Panc1 (cell line): ENCODE measurements around the gene UTP20.

ENCODE experiments used
- POLR2AphosphoS5 ChIP-seq: IDR thresholded peaks from 2 replicates; pipeline ENCODE4 v1.6.1; 2012; ENCODE audit warnings: mild to moderate bottlenecking, low read depth, low read length, moderate library complexity
- SIN3A ChIP-seq: IDR thresholded peaks from 2 replicates; pipeline ENCODE4 v1.6.1; 2012; ENCODE audit warnings: low read depth, mild to moderate bottlenecking, low read length, moderate library complexity, borderline replicate concordance; ENCODE audit not compliant: insufficient read depth
- TCF7L2 ChIP-seq: IDR thresholded peaks from 2 replicates; pipeline ENCODE4 v1.6.1; 2011; ENCODE audit warnings: mild to moderate bottlenecking, low read depth, low read length, inconsistent platforms
- TF ChIP-seq, protein P1 (sequence below): fragments of 450-650 bp; IDR thresholded peaks from 2 replicates; pipeline ENCODE4 v1.5.1; 2017; ENCODE audit warnings: mild to moderate bottlenecking

DNA sequence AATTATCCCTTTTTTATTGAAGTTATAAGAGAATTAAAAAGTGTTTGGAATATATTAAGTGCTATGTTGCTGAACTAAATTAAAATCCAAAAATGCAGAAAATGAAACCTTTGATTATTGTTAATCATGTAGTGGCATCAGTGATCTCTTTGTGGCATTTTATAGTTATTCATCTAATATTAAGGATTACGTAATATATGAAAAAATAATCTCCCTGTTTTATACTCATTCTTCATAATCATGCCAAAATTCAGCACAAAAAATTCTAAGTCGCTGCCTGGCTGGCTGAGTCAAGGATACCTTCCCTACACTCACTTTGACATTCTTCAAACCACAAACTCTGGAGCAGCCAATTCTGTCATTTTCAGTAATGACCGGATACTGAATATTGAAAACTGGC is 64.0 kb downstream of the UTP20 start:
- TF ChIP-seq POLR2AphosphoS5 (no peak), SIN3A (no peak), TCF7L2 (no peak)
- TF ChIP-seq, protein P1, sequence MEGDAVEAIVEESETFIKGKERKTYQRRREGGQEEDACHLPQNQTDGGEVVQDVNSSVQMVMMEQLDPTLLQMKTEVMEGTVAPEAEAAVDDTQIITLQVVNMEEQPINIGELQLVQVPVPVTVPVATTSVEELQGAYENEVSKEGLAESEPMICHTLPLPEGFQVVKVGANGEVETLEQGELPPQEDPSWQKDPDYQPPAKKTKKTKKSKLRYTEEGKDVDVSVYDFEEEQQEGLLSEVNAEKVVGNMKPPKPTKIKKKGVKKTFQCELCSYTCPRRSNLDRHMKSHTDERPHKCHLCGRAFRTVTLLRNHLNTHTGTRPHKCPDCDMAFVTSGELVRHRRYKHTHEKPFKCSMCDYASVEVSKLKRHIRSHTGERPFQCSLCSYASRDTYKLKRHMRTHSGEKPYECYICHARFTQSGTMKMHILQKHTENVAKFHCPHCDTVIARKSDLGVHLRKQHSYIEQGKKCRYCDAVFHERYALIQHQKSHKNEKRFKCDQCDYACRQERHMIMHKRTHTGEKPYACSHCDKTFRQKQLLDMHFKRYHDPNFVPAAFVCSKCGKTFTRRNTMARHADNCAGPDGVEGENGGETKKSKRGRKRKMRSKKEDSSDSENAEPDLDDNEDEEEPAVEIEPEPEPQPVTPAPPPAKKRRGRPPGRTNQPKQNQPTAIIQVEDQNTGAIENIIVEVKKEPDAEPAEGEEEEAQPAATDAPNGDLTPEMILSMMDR, result no peak
